DOHH2 (cell line): ENCODE data around the gene ARHGAP24.

Source experiments
- H3F3A ChIP-seq: fragments of 200-600 bp; sonication (generic), shearing (Covaris generic); 2 replicates; pipeline ENCODE4 v1.6.0; 2016; ENCODE audit warnings: antibody characterized with exemption, mild to moderate bottlenecking; ENCODE audit not compliant: control insufficient read depth, insufficient read depth
- H3K27ac ChIP-seq: fragments of 200-600 bp; sonication (generic); 2 replicates; pipeline ENCODE4 v1.5.1; 2014; ENCODE audit warnings: low read depth, mild to moderate bottlenecking, low read length, moderate library complexity
- H3K27me3 ChIP-seq: fragments of 200-600 bp; sonication (generic); 2 replicates; pipeline ENCODE4 v1.6.1; 2014; ENCODE audit warnings: mild to moderate bottlenecking, low read length, mixed read lengths; ENCODE audit not compliant: control insufficient read depth
- H3K36me3 ChIP-seq: fragments of 200-600 bp; sonication (generic); 2 replicates; pipeline ENCODE4 v1.6.1; 2014; ENCODE audit warnings: mild to moderate bottlenecking, low read length, moderate library complexity, mixed read lengths; ENCODE audit not compliant: control insufficient read depth
- H3K4me1 ChIP-seq: fragments of 200-600 bp; sonication (generic); 2 replicates; pipeline ENCODE4 v1.6.1; 2014; ENCODE audit warnings: mild to moderate bottlenecking, low read length, mixed read lengths; ENCODE audit not compliant: control insufficient read depth
- H3K4me2 ChIP-seq: fragments of 200-600 bp; sonication (generic); 2 replicates; pipeline ENCODE4 v1.6.0; 2014; ENCODE audit warnings: mild to moderate bottlenecking, low read length, moderate library complexity
- H3K4me3 ChIP-seq: fragments of 200-600 bp; sonication (generic); 2 replicates; pipeline ENCODE4 v1.5.1; 2014; ENCODE audit warnings: mild to moderate bottlenecking, low read length, mixed read lengths
- H3K79me2 ChIP-seq: fragments of 200-600 bp; sonication (generic); 2 replicates; pipeline ENCODE4 v1.6.1; 2014; ENCODE audit warnings: mild to moderate bottlenecking, low read length, mixed read lengths; ENCODE audit not compliant: control insufficient read depth
- H3K9me2 ChIP-seq: fragments of 200-600 bp; sonication (generic); replicated peaks from 2 replicates; pipeline ENCODE4 v1.6.1; 2014; ENCODE audit warnings: mild to moderate bottlenecking, low read length, mixed read lengths; ENCODE audit not compliant: control insufficient read depth
- H3K9me3 ChIP-seq: fragments of 200-600 bp; sonication (generic); 2 replicates; pipeline ENCODE4 v1.6.1; 2014; ENCODE audit warnings: antibody characterized with exemption, low read length, mixed read lengths; ENCODE audit not compliant: control insufficient read depth, insufficient read depth
- H4K20me1 ChIP-seq: fragments of 200-600 bp; sonication (generic); 2 replicates; pipeline ENCODE4 v1.6.0; 2014; ENCODE audit warnings: low read depth, mild to moderate bottlenecking, antibody characterized with exemption, low read length, moderate library complexity; ENCODE audit not compliant: control insufficient read depth, insufficient read depth
- EZH2phosphoT487 ChIP-seq: fragments of 200-600 bp; sonication (generic); IDR thresholded peaks from 2 replicates; pipeline ENCODE4 v1.6.1; 2017; ENCODE audit warnings: borderline replicate concordance, mild to moderate bottlenecking, antibody characterized with exemption, low read length, moderate library complexity, mixed read lengths
- TF ChIP-seq, protein P1 (sequence below): fragments of 200-600 bp; sonication (generic); IDR thresholded peaks from one replicate; pipeline ENCODE4 v1.5.1; 2014; ENCODE audit warnings: antibody characterized with exemption, mild to moderate bottlenecking, low read depth, low read length; ENCODE audit not compliant: poor library complexity, severe bottlenecking

ARHGAP24 gene

DNA sequence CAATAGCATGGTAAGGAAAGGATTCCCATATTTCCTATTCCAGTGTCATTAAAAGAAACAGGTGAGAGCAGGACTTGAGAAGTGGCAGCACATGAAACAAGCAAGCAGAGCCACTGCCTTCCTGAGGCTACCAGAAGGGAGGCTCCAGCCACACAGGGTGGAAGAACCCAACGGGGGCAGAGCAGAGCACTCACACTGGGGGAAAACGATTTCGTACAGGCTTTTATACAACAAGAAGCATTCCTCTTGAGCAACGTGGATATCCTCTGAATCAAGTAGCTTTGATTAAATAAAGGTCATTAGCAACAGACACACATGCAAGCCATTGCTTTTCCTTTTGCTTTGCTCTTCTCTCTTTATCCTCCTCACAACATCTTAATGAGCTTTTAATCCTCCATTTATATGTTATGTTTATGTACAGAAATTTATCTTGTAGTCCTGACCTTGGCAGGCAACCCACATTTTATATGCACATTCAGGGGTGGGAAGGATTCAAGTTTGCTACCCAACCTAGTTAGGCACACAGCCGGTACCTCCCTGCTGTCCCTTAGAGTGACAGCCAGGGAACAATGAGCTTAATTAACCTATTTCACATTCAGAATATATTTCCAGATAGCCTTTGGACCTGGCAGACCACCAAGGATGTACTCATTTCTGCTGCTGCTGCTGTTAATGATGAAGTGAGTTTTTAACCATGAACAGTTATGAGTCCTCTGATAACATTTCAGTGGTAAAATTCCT lies 202.1 kb downstream of the ARHGAP24 start:
- no peaks in the 10 kb centered on the region for H3K9me2 ChIP-seq
- peaks cover 13% of the 10 kb centered on the region for H3K9me3 ChIP-seq
- H3K27me3 ChIP-seq = no peaks in the 10 kb centered on the region
- H3K4me2 ChIP-seq = no peak overlapping the region
- H3F3A ChIP-seq = no peaks in the 10 kb centered on the region
- H3K27ac ChIP-seq = no peak overlapping the region
- H4K20me1 ChIP-seq = no peaks in the 10 kb centered on the region
- no peaks in the 10 kb centered on the region for H3K79me2 ChIP-seq
- peaks cover 3% of the 10 kb centered on the region; the same call in 1 of the 2 replicates for H3K36me3 ChIP-seq
- H3K4me1 ChIP-seq = peaks cover 48% of the 10 kb centered on the region
- no peak overlapping the region for H3K4me3 ChIP-seq
- TF ChIP-seq EZH2phosphoT487 = no peak
- TF ChIP-seq, protein P1, sequence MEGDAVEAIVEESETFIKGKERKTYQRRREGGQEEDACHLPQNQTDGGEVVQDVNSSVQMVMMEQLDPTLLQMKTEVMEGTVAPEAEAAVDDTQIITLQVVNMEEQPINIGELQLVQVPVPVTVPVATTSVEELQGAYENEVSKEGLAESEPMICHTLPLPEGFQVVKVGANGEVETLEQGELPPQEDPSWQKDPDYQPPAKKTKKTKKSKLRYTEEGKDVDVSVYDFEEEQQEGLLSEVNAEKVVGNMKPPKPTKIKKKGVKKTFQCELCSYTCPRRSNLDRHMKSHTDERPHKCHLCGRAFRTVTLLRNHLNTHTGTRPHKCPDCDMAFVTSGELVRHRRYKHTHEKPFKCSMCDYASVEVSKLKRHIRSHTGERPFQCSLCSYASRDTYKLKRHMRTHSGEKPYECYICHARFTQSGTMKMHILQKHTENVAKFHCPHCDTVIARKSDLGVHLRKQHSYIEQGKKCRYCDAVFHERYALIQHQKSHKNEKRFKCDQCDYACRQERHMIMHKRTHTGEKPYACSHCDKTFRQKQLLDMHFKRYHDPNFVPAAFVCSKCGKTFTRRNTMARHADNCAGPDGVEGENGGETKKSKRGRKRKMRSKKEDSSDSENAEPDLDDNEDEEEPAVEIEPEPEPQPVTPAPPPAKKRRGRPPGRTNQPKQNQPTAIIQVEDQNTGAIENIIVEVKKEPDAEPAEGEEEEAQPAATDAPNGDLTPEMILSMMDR = no peak

DNA sequence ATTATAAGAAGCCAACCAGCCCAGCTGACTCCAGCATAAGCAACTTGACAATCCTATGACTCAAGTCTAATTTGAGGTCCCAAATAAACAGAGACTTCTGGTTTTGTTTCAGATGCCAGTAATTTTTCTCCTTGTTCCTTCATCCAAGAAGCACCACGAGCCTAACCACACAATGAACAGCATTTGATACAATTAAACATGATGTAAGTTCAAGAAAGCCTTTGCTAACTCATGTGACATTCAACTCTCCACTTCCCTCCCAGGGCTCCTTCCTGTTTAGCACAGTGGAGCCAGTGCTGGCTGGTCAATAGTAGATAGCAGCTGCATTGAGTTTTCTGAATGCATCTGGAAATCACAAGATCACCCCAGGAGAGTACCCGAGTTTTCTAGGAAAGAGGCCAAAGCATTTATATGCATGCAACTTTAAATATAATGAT lies 206.3 kb downstream of the ARHGAP24 start:
- H3K9me2 ChIP-seq = no peaks in the 10 kb centered on the region
- no peaks in the 10 kb centered on the region for H4K20me1 ChIP-seq
- H3K9me3 ChIP-seq = peaks cover 13% of the 10 kb centered on the region
- H3K4me2 ChIP-seq = no peak overlapping the region
- peaks cover 27% of the 10 kb centered on the region for H3K4me1 ChIP-seq
- H3K79me2 ChIP-seq = no peaks in the 10 kb centered on the region
- H3K4me3 ChIP-seq = no peak overlapping the region
- peaks cover 3% of the 10 kb centered on the region; the same call in 1 of the 2 replicates for H3K36me3 ChIP-seq
- no peak for TF ChIP-seq EZH2phosphoT487
- TF ChIP-seq, protein P1 = no peak
- no peaks in the 10 kb centered on the region for H3K27me3 ChIP-seq
- 0 out of 2 replicates have a peak, but pooled peaks cover 2% of the 10 kb centered on the region for H3F3A ChIP-seq
- H3K27ac ChIP-seq = no peak overlapping the region

DNA sequence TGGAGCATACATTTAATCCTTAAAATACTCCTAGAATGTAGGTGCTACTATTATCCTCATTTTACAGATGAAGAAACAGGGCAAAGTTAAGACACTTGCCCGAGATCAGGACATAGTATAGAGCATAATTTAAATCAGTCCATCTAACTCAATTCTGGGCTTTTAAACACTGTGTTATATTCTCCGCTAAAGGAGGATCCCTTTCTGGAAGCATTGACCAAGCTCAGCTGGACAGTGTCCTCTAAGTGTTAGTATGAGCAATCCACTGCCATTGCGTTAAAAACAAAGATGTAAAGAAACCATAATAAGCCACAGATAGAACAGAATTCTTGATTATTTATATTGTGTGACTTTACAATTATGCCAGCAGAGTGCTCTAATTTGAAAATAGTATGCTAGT lies 207.0 kb downstream of the ARHGAP24 start:
- Histone ChIP-seq H3K79me2 (no peaks in the 10 kb centered on the region), H3K4me2 (no peak overlapping the region), H3K27ac (no peak overlapping the region), H3K9me3 (peaks cover 13% of the 10 kb centered on the region), H3K27me3 (no peaks in the 10 kb centered on the region), H3K4me1 (peaks cover 27% of the 10 kb centered on the region), H3K9me2 (no peaks in the 10 kb centered on the region), H3F3A (0 out of 2 replicates have a peak, but pooled peaks cover 2% of the 10 kb centered on the region), H3K4me3 (no peak overlapping the region), H3K36me3 (peaks cover 3% of the 10 kb centered on the region; the same call in 1 of the 2 replicates), H4K20me1 (no peaks in the 10 kb centered on the region)
- TF ChIP-seq EZH2phosphoT487 = no peak
- TF ChIP-seq, protein P1 = no peak
